ENCODE results near the gene ITCH. TPM values are rescaled to one million over a fixed set of nuclear protein-coding genes. Genes with fewer than 3 reads are reported as not detected.
"Not testable (repeated sequence)": the region's sequence is repeated elsewhere in the genome, so short reads cannot be mapped to it uniquely, and the experiment has no call there.

The ITCH gene
- total RNA-seq, 2 donors from 2014 or later: 22.4 to 24.4 TPM

- peaks cover 0 to 17% of the 10 kb centered on the region in 2 donors for H3K36me3 ChIP-seq (replicated peaks in 1 of 2; ENCODE audit: insufficient read depth in 1 of 2, low read depth in 2 of 2)
- H3K27me3 ChIP-seq: no peaks in the 10 kb centered on the region
- intact Hi-C loops (cut with DNase I): no loop called here
- H3K27ac ChIP-seq: no peak overlapping the region
- WGBS, 2 donors: 87 to 88% methylated on average over 5 of the region's 5 CpGs
- no peaks in the 10 kb centered on the region for H3K4me1 ChIP-seq
- TF ChIP-seq CTCF (IDR thresholded peaks at IDR 0.05) (no peak), POLR2A (IDR thresholded peaks at IDR 0.05) (no peak)
- ATAC-seq (no peak), DNase-seq (no peak)
- H3K4me3 ChIP-seq: no peak overlapping the region
- H3K9me3 ChIP-seq: no peaks in the 10 kb centered on the region
Observed at GRCh38 chr20:34439168-34439567, 76.1 kb downstream of the ITCH start.

GRCh38 chr20:34441423-34441822 is 78.3 kb downstream of the ITCH start:
- ATAC-seq; H3K4me3 ChIP-seq; H3K27me3 ChIP-seq; H3K4me1 ChIP-seq; intact Hi-C loops (cut with DNase I); DNase-seq; H3K9me3 ChIP-seq; H3K27ac ChIP-seq: not testable (repeated sequence)
- peaks cover 0 to 22% of the 10 kb centered on the region in 2 donors for H3K36me3 ChIP-seq (replicated peaks in 1 of 2; ENCODE audit: insufficient read depth in 1 of 2, low read depth in 2 of 2)
- 98% methylated on average over 3 of the region's 3 CpGs for WGBS, 2 donors

- no peak overlapping the region for H3K27ac ChIP-seq
- no peaks in the 10 kb centered on the region for H3K9me3 ChIP-seq
- no peaks in the 10 kb centered on the region for H3K4me1 ChIP-seq
- ATAC-seq (no peak), DNase-seq (no peak)
- peaks cover 0 to 24% of the 10 kb centered on the region in 2 donors for H3K36me3 ChIP-seq (replicated peaks in 1 of 2; ENCODE audit: insufficient read depth in 1 of 2, low read depth in 2 of 2)
- TF ChIP-seq POLR2A (IDR thresholded peaks at IDR 0.05): no peak
- no peak for TF ChIP-seq CTCF (IDR thresholded peaks at IDR 0.05)
- no peak overlapping the region for H3K4me3 ChIP-seq
- intact Hi-C loops (cut with DNase I): no loop called here
- H3K27me3 ChIP-seq: no peaks in the 10 kb centered on the region
- 95 to 98% methylated on average over 3 of the region's 3 CpGs for WGBS, 2 donors
Observed at GRCh38 chr20:34443546-34443945, 80.5 kb downstream of the ITCH start.

- Histone ChIP-seq H3K27me3 (no peaks in the 10 kb centered on the region), H3K27ac (no peak overlapping the region), H3K9me3 (no peaks in the 10 kb centered on the region), H3K4me1 (no peaks in the 10 kb centered on the region), H3K36me3 (replicated peaks in 1 of 2; ENCODE audit: insufficient read depth in 1 of 2, low read depth in 2 of 2) (peaks cover 0 to 23% of the 10 kb centered on the region in 2 donors), H3K4me3 (no peak overlapping the region)
- DNase-seq (no peak), ATAC-seq (no peak)
- intact Hi-C loops (cut with DNase I): no loop called here
- TF ChIP-seq CTCF (IDR thresholded peaks at IDR 0.05) (no peak), POLR2A (IDR thresholded peaks at IDR 0.05) (no peak)
- 83 to 86% methylated on average over 7 of the region's 7 CpGs for WGBS, 2 donors
Observed at GRCh38 chr20:34445177-34446065, 82.3 kb downstream of the ITCH start.

GRCh38 chr20:34448517-34448916 is 85.4 kb downstream of the ITCH start:
- peaks cover 0 to 21% of the 10 kb centered on the region in 2 donors for H3K36me3 ChIP-seq (replicated peaks in 1 of 2; ENCODE audit: insufficient read depth in 1 of 2, low read depth in 2 of 2)
- DNase-seq (no peak), ATAC-seq (no peak)
- no peak overlapping the region for H3K4me3 ChIP-seq
- no peak overlapping the region for H3K27ac ChIP-seq
- intact Hi-C loops (cut with DNase I): no loop called here
- no peaks in the 10 kb centered on the region for H3K27me3 ChIP-seq
- no peaks in the 10 kb centered on the region for H3K4me1 ChIP-seq
- H3K9me3 ChIP-seq: no peaks in the 10 kb centered on the region
- TF ChIP-seq CTCF (IDR thresholded peaks at IDR 0.05): no peak
- 33 to 37% methylated on average over 1 of the region's 1 CpG for WGBS, 2 donors

Data from body of pancreas (tissue), 4 donors.